ACC112 (cell line): ENCODE results near the gene ETV4.
A peak's percentile ranks its signal among the peaks of the same experiment; 100 is the strongest.

Source experiments
- H2AFZ ChIP-seq: fragments of 200-600 bp; sonication (generic); one replicate; pipeline ENCODE4 v1.6.0; 2017; ENCODE audit warnings: antibody characterized with exemption, low read length; ENCODE audit not compliant: unreplicated experiment
- H3K27ac ChIP-seq: fragments of 200-600 bp; sonication (generic); 2 replicates; pipeline ENCODE4 v1.5.1; 2014; ENCODE audit warnings: low read depth, mild to moderate bottlenecking, antibody characterized with exemption, low read length, moderate library complexity
- H3K27me3 ChIP-seq: fragments of 200-600 bp; sonication (generic); 2 replicates; pipeline ENCODE4 v1.6.1; 2014; ENCODE audit warnings: mild to moderate bottlenecking, antibody characterized with exemption, low read length, moderate library complexity, mixed read lengths; ENCODE audit not compliant: insufficient read depth
- H3K36me3 ChIP-seq: fragments of 200-600 bp; sonication (generic); 2 replicates; pipeline ENCODE4 v1.6.1; 2016; ENCODE audit warnings: mild to moderate bottlenecking, antibody characterized with exemption, low read length, moderate library complexity, mixed read lengths; ENCODE audit not compliant: insufficient read depth
- H3K4me1 ChIP-seq: fragments of 200-600 bp; sonication (generic); one replicate; pipeline ENCODE4 v1.6.1; 2016; ENCODE audit warnings: low read length, mixed read lengths; ENCODE audit not compliant: insufficient read depth, unreplicated experiment, control insufficient read depth
- H3K4me3 ChIP-seq: fragments of 200-600 bp; sonication (generic); 2 replicates; pipeline ENCODE4 v1.5.1; 2014; ENCODE audit warnings: mild to moderate bottlenecking, low read depth, low read length
- H3K79me2 ChIP-seq: fragments of 200-600 bp; sonication (generic); one replicate; pipeline ENCODE4 v1.6.0; 2016; ENCODE audit warnings: low read length; ENCODE audit not compliant: control insufficient read depth, unreplicated experiment, insufficient read depth

Gene ETV4

GRCh38 chr17:43554857-43555256 lies 8.7 kb upstream of the ETV4 start:
- H3K36me3 ChIP-seq: no peaks in the 10 kb centered on the region
- no peak overlapping the region for H3K4me3 ChIP-seq
- H2AFZ ChIP-seq: no peak overlapping the region
- H3K79me2 ChIP-seq: no peaks in the 10 kb centered on the region
- H3K27ac ChIP-seq: no peak overlapping the region
- no peaks in the 10 kb centered on the region for H3K27me3 ChIP-seq
- H3K4me1 ChIP-seq: peaks cover 8% of the 10 kb centered on the region

- no peaks in the 10 kb centered on the region for H3K27me3 ChIP-seq
- no peak overlapping the region for H3K27ac ChIP-seq
- no peak overlapping the region for H3K4me3 ChIP-seq
These were observed 7.4 kb upstream of the ETV4 start for GRCh38 chr17:43553573-43553972.

GRCh38 chr17:43552229-43552837 lies 6.2 kb upstream of the ETV4 start:
- Histone ChIP-seq H2AFZ (no peak overlapping the region), H3K27me3 (no peaks in the 10 kb centered on the region), H3K4me3 (no peak overlapping the region), H3K27ac (no peak overlapping the region), H3K4me1 (peaks cover 10% of the 10 kb centered on the region), H3K36me3 (no peaks in the 10 kb centered on the region), H3K79me2 (no peaks in the 10 kb centered on the region)

More at GRCh38 chr17:43553573-43553972, 7.4 kb upstream of the ETV4 start:
- H3K79me2 ChIP-seq: no peaks in the 10 kb centered on the region
- H3K36me3 ChIP-seq: no peaks in the 10 kb centered on the region
- peaks cover 8% of the 10 kb centered on the region for H3K4me1 ChIP-seq
- no peak overlapping the region for H2AFZ ChIP-seq

GRCh38 chr17:43550754-43551153 lies 4.6 kb upstream of the ETV4 start:
- peaks cover 9% of the 10 kb centered on the region for H3K4me1 ChIP-seq
- H3K27me3 ChIP-seq: no peaks in the 10 kb centered on the region
- H3K4me3 ChIP-seq: no peak overlapping the region
- no peaks in the 10 kb centered on the region for H3K36me3 ChIP-seq
- no peak overlapping the region for H2AFZ ChIP-seq
- no peak overlapping the region for H3K27ac ChIP-seq
- H3K79me2 ChIP-seq: no peaks in the 10 kb centered on the region

GRCh38 chr17:43549496-43549895 lies 3.4 kb upstream of the ETV4 start:
- Histone ChIP-seq H3K36me3 (no peaks in the 10 kb centered on the region), H3K4me3 (no peak overlapping the region), H3K79me2 (no peaks in the 10 kb centered on the region), H3K4me1 (peaks cover 9% of the 10 kb centered on the region), H3K27ac (no peak overlapping the region), H3K27me3 (no peaks in the 10 kb centered on the region), H2AFZ (no peak overlapping the region)

GRCh38 chr17:43548689-43549379 lies 2.7 kb upstream of the ETV4 start:
- peaks cover 6% of the 10 kb centered on the region for H3K79me2 ChIP-seq
- no peak overlapping the region for H2AFZ ChIP-seq
- H3K4me3 ChIP-seq: no peak overlapping the region
- peaks cover 15% of the 10 kb centered on the region for H3K4me1 ChIP-seq
- no peaks in the 10 kb centered on the region for H3K36me3 ChIP-seq
- no peak overlapping the region for H3K27ac ChIP-seq
- H3K27me3 ChIP-seq: no peaks in the 10 kb centered on the region

- no peak overlapping the region for H3K27ac ChIP-seq
- H3K36me3 ChIP-seq: no peaks in the 10 kb centered on the region
- peaks cover 15% of the 10 kb centered on the region for H3K79me2 ChIP-seq
- no peak overlapping the region for H3K4me3 ChIP-seq
- H2AFZ ChIP-seq: no peak overlapping the region
- H3K4me1 ChIP-seq: peaks cover 23% of the 10 kb centered on the region
- no peaks in the 10 kb centered on the region for H3K27me3 ChIP-seq
These were observed 1.6 kb upstream of the ETV4 start for GRCh38 chr17:43547659-43548256.

GRCh38 chr17:43547189-43547550 lies 1.0 kb upstream of the ETV4 start:
- no peak overlapping the region for H2AFZ ChIP-seq
- H3K27me3 ChIP-seq: no peaks in the 10 kb centered on the region
- H3K79me2 ChIP-seq: peaks cover 21% of the 10 kb centered on the region
- H3K4me3 ChIP-seq: peak overlapping the region; percentile 87; the same call in 1 of the 2 replicates
- H3K36me3 ChIP-seq: no peaks in the 10 kb centered on the region
- no peak overlapping the region for H3K27ac ChIP-seq
- peaks cover 28% of the 10 kb centered on the region for H3K4me1 ChIP-seq

GRCh38 chr17:43545383-43545632 lies 832 bp downstream of the ETV4 start:
- Histone ChIP-seq H3K79me2 (peaks cover 31% of the 10 kb centered on the region), H3K4me1 (peaks cover 45% of the 10 kb centered on the region), H3K36me3 (no peaks in the 10 kb centered on the region), H3K4me3 (peak overlapping the region; percentile 87), H2AFZ (no peak overlapping the region), H3K27me3 (no peaks in the 10 kb centered on the region), H3K27ac (peak overlapping the region; percentile 86)

- Histone ChIP-seq H3K4me1 (peaks cover 45% of the 10 kb centered on the region), H3K36me3 (no peaks in the 10 kb centered on the region), H3K27ac (peak overlapping the region; percentile 53), H3K79me2 (peaks cover 34% of the 10 kb centered on the region), H3K4me3 (peak overlapping the region; percentile 87), H3K27me3 (no peaks in the 10 kb centered on the region), H2AFZ (no peak overlapping the region)
These were observed 2.2 kb downstream of the ETV4 start for GRCh38 chr17:43543771-43544575.
